ENCODE data around the gene GID4.
A peak's percentile ranks its signal among the peaks of the same experiment; 100 is the strongest.

Gene GID4

GRCh38 chr17:18070861-18071340 is 31.7 kb downstream of the GID4 start:
- ChIA-PET CTCF (no interaction called here), POLR2A (interaction anchor here (0.6 to 2.2 kb wide), 5 partner anchors 8 to 235 kb away, joined by 3 to 9 read pairs (median 4); partner anchors contain the start of gene DRG2)
- peak; percentile 35 for DNase-seq (ENCODE audit: extremely low spot score)
- TF ChIP-seq L3MBTL2 (conservative IDR thresholded peaks at IDR 0.05) (peak; percentile 64), ELF4 (IDR thresholded peaks at IDR 0.05) (no peak)

- POLR2A ChIA-PET = interaction anchor here (1.3 to 2.2 kb wide), 4 partner anchors 13 to 235 kb away, joined by 3 to 9 read pairs (median 6); partner anchors contain the start of gene DRG2
- DNase-seq (ENCODE audit: extremely low spot score) = no peak
- no peak for TF ChIP-seq ZNF384 (IDR thresholded peaks at IDR 0.05)
- no peak for TF ChIP-seq CTBP1 (IDR thresholded peaks at IDR 0.05; ENCODE audit: borderline replicate concordance)
- no peak for TF ChIP-seq FOXK2 (IDR thresholded peaks at IDR 0.05)
- TF ChIP-seq NFRKB (IDR thresholded peaks at IDR 0.05) = no peak
- TF ChIP-seq SUZ12 (IDR thresholded peaks at IDR 0.05) = no peak
- TF ChIP-seq TARDBP (IDR thresholded peaks at IDR 0.05) = no peak
- no peak for TF ChIP-seq FOXA1 (IDR thresholded peaks at IDR 0.05)
- TF ChIP-seq PKNOX1 (IDR thresholded peaks at IDR 0.05) = no peak
- TF ChIP-seq ARNT (IDR thresholded peaks at IDR 0.05) = no peak
- TF ChIP-seq HDGF (IDR thresholded peaks at IDR 0.05; ENCODE audit: borderline replicate concordance) = no peak
- CTCF ChIA-PET = no interaction called here
Measured at GRCh38 chr17:18071751-18072150, 32.5 kb downstream of the GID4 start.

DNA sequence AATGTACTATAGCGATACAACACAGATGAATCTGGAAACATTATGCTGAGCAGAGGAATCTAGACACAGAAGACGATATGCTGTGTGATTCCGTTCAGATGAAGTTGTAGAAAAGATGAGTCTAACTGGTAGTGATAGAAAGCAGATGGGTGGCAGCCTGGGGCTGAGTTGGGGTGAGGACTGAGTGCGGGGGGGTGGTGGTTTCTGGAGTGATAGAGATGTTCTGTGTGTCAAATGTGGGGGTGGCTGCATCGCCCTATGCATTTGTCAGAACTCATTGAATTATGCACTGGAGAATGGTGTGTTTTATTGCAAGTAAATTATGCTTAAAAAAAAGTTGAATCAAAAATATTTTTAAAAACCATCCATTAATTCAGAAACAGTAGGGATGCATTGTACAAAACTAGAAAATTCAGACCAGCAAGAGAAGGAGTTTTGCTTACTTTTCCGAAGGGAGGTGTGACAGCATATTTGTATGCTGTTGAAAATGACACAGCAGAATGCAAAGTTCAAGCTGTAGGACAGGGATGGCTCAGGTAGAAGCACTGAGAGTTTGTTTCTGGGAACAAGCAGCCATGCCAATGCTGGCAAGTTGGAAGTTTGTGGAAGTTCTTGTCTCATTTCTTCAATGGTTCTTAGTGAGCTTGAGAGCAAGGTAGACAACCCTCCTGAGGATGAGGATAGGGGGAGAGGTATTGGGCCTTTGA is 35.5 kb downstream of the GID4 start:
- TF ChIP-seq PKNOX1 (IDR thresholded peaks at IDR 0.05) (no peak), HDGF (IDR thresholded peaks at IDR 0.05; ENCODE audit: borderline replicate concordance) (no peak), FOXA1 (IDR thresholded peaks at IDR 0.05) (no peak), FOXK2 (IDR thresholded peaks at IDR 0.05) (no peak), CTBP1 (IDR thresholded peaks at IDR 0.05; ENCODE audit: borderline replicate concordance) (no peak), LEF1 (IDR thresholded peaks at IDR 0.05; ENCODE audit: borderline replicate concordance) (no peak), ELF4 (IDR thresholded peaks at IDR 0.05) (no peak), L3MBTL2 (conservative IDR thresholded peaks at IDR 0.05) (no peak), ARNT (IDR thresholded peaks at IDR 0.05) (no peak)
- ChIA-PET CTCF (no interaction called here), POLR2A (interaction anchor here (1.1 to 1.2 kb wide), 2 partner anchors 13 to 14 kb away, joined by 3 to 4 read pairs; partner anchors contain the start of gene DRG2)
- no peak for DNase-seq (ENCODE audit: extremely low spot score)

DNA sequence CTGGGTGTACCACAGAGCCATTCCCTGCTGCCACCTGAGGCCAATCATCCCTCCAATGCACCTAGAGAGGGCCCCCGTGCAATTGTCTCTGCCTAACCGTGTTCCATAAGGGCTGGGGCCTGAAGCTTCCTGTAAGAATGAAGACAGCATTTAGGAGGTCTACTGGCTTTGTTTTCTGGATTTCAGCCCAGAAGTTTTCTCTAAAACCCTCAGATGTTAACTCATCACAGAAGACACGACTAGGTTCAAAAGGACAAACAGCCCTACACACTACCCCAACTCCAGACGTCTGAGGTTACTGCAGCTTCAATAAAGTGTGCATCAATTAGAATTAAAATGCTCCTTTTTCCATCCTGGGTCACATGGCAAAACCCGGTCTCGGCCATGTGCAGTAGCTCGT is 37.7 kb downstream of the GID4 start:
- TF ChIP-seq TARDBP (IDR thresholded peaks at IDR 0.05) (no peak), ZNF384 (IDR thresholded peaks at IDR 0.05) (no peak), ELF4 (IDR thresholded peaks at IDR 0.05) (no peak), FOXK2 (IDR thresholded peaks at IDR 0.05) (no peak), LEF1 (IDR thresholded peaks at IDR 0.05; ENCODE audit: borderline replicate concordance) (no peak), SP1 (IDR thresholded peaks at IDR 0.05) (no peak), FOXM1 (IDR thresholded peaks at IDR 0.05; ENCODE audit: borderline replicate concordance) (no peak), NFRKB (IDR thresholded peaks at IDR 0.05) (no peak), BHLHE40 (IDR thresholded peaks at IDR 0.05; ENCODE audit: borderline replicate concordance) (no peak), CTBP1 (IDR thresholded peaks at IDR 0.05; ENCODE audit: borderline replicate concordance) (no peak), HDGF (IDR thresholded peaks at IDR 0.05; ENCODE audit: borderline replicate concordance) (no peak), L3MBTL2 (conservative IDR thresholded peaks at IDR 0.05) (no peak), SUZ12 (IDR thresholded peaks at IDR 0.05) (no peak), FOXA1 (IDR thresholded peaks at IDR 0.05) (no peak), ARNT (IDR thresholded peaks at IDR 0.05) (no peak), PKNOX1 (IDR thresholded peaks at IDR 0.05) (no peak)
- CTCF ChIA-PET = no interaction called here
- POLR2A ChIA-PET = no interaction called here
- DNase-seq (ENCODE audit: extremely low spot score) = no peak

- ChIA-PET CTCF (interaction anchor here (0.6 kb wide), 1 partner anchor 14 kb away, joined by 3 read pairs; no protein-coding TSS in a partner anchor), POLR2A (interaction anchor here (1.0 kb wide), 1 partner anchor 107 kb away, joined by 3 read pairs; the partner anchor contains the start of genes DRC3 and TOM1L2)
- TF ChIP-seq FOXA1 (IDR thresholded peaks at IDR 0.05) = no peak
- TF ChIP-seq HDGF (IDR thresholded peaks at IDR 0.05; ENCODE audit: borderline replicate concordance) = no peak
- no peak for TF ChIP-seq ELF4 (IDR thresholded peaks at IDR 0.05)
- no peak for TF ChIP-seq FOXK2 (IDR thresholded peaks at IDR 0.05)
- TF ChIP-seq SP1 (IDR thresholded peaks at IDR 0.05) = no peak
- TF ChIP-seq ZNF384 (IDR thresholded peaks at IDR 0.05) = no peak
- TF ChIP-seq L3MBTL2 (conservative IDR thresholded peaks at IDR 0.05) = no peak
- TF ChIP-seq TARDBP (IDR thresholded peaks at IDR 0.05) = no peak
- TF ChIP-seq BHLHE40 (IDR thresholded peaks at IDR 0.05; ENCODE audit: borderline replicate concordance) = no peak
- no peak for TF ChIP-seq CTBP1 (IDR thresholded peaks at IDR 0.05; ENCODE audit: borderline replicate concordance)
- no peak for TF ChIP-seq LEF1 (IDR thresholded peaks at IDR 0.05; ENCODE audit: borderline replicate concordance)
- no peak for TF ChIP-seq PKNOX1 (IDR thresholded peaks at IDR 0.05)
- no peak for TF ChIP-seq NFRKB (IDR thresholded peaks at IDR 0.05)
- TF ChIP-seq FOXM1 (IDR thresholded peaks at IDR 0.05; ENCODE audit: borderline replicate concordance) = no peak
- no peak for TF ChIP-seq SUZ12 (IDR thresholded peaks at IDR 0.05)
- TF ChIP-seq ARNT (IDR thresholded peaks at IDR 0.05) = no peak
- DNase-seq (ENCODE audit: extremely low spot score) = no peak
Measured at GRCh38 chr17:18079543-18079942, 40.3 kb downstream of the GID4 start.

All from HEK293T (cell line).